KMS-11 (cell line): ENCODE measurements around the gene ACKR3.

Experiments
- H2AFZ ChIP-seq: fragments of 200-600 bp; sonication (generic); 2 replicates; pipeline ENCODE4 v1.6.1; 2016; ENCODE audit warnings: antibody characterized with exemption, mixed run types, low read depth
- H3K27ac ChIP-seq: fragments of 200-600 bp; sonication (generic); 2 replicates; pipeline ENCODE4 v1.6.1; 2016; ENCODE audit warnings: mild to moderate bottlenecking, mixed run types
- H3K27me3 ChIP-seq: fragments of 200-600 bp; sonication (generic); 2 replicates; pipeline ENCODE4 v1.6.1; 2017; ENCODE audit warnings: mild to moderate bottlenecking, low read depth, mixed run types, moderate library complexity; ENCODE audit not compliant: insufficient read depth
- H3K36me3 ChIP-seq: fragments of 200-600 bp; sonication (generic); 2 replicates; pipeline ENCODE4 v1.6.1; 2017; ENCODE audit warnings: mild to moderate bottlenecking, mixed run types; ENCODE audit not compliant: insufficient read depth
- H3K4me1 ChIP-seq: fragments of 200-600 bp; sonication (generic); 2 replicates; pipeline ENCODE4 v1.6.1; 2016; ENCODE audit warnings: mild to moderate bottlenecking, low read depth, mixed run types; ENCODE audit not compliant: poor library complexity, severe bottlenecking
- H3K4me2 ChIP-seq: fragments of 200-600 bp; sonication (generic); 2 replicates; pipeline ENCODE4 v1.7.0; 2016; ENCODE audit warnings: mild to moderate bottlenecking, mixed run types
- H3K4me3 ChIP-seq: fragments of 200-600 bp; sonication (generic); IDR thresholded peaks from 2 replicates; pipeline ENCODE4 v1.6.1; 2017; ENCODE audit warnings: low read depth, low read length, mixed read lengths; ENCODE audit not compliant: insufficient read depth
- H3K79me2 ChIP-seq: fragments of 200-600 bp; sonication (generic); 2 replicates; pipeline ENCODE4 v1.6.1; 2016; ENCODE audit warnings: low read depth, mixed run types; ENCODE audit not compliant: insufficient read depth
- H3K9ac ChIP-seq: fragments of 200-600 bp; sonication (generic); 2 replicates; pipeline ENCODE4 v1.6.1; 2016; ENCODE audit warnings: mild to moderate bottlenecking, mixed run types
- H4K20me1 ChIP-seq: fragments of 200-600 bp; sonication (generic); 2 replicates; pipeline ENCODE4 v1.6.1; 2016; ENCODE audit warnings: mild to moderate bottlenecking, mixed run types; ENCODE audit not compliant: insufficient read depth
- CTCF ChIP-seq: fragments of 200-600 bp; sonication (generic); conservative IDR thresholded peaks from 2 replicates; pipeline ENCODE4 v1.6.1; 2017; ENCODE audit warnings: low read depth, mild to moderate bottlenecking, antibody characterized with exemption, low read length, moderate library complexity, mixed read lengths

ACKR3 gene

GRCh38 chr2:236587861-236588815 is 18.5 kb downstream of the ACKR3 start:
- no peaks in the 10 kb centered on the region for H3K4me1 ChIP-seq
- H3K79me2 ChIP-seq = no peaks in the 10 kb centered on the region
- no peak for TF ChIP-seq CTCF
- no peak overlapping the region for H3K27ac ChIP-seq
- H3K36me3 ChIP-seq = no peaks in the 10 kb centered on the region
- H3K27me3 ChIP-seq = no peaks in the 10 kb centered on the region
- H3K4me2 ChIP-seq = no peak overlapping the region
- no peak overlapping the region for H3K4me3 ChIP-seq
- no peaks in the 10 kb centered on the region for H4K20me1 ChIP-seq
- H2AFZ ChIP-seq = no peak overlapping the region
- no peak overlapping the region for H3K9ac ChIP-seq

GRCh38 chr2:236588932-236589592 is 19.4 kb downstream of the ACKR3 start:
- Histone ChIP-seq H3K36me3 (no peaks in the 10 kb centered on the region), H2AFZ (no peak overlapping the region), H4K20me1 (no peaks in the 10 kb centered on the region), H3K4me1 (no peaks in the 10 kb centered on the region), H3K9ac (no peak overlapping the region), H3K4me3 (no peak overlapping the region), H3K27me3 (no peaks in the 10 kb centered on the region), H3K27ac (no peak overlapping the region), H3K79me2 (no peaks in the 10 kb centered on the region), H3K4me2 (no peak overlapping the region)
- no peak for TF ChIP-seq CTCF

GRCh38 chr2:236590846-236591245 is 21.2 kb downstream of the ACKR3 start:
- H3K4me1 ChIP-seq = no peaks in the 10 kb centered on the region
- no peaks in the 10 kb centered on the region for H4K20me1 ChIP-seq
- no peak overlapping the region for H2AFZ ChIP-seq
- no peaks in the 10 kb centered on the region for H3K27me3 ChIP-seq
- no peak overlapping the region for H3K4me2 ChIP-seq
- no peak overlapping the region for H3K4me3 ChIP-seq
- H3K79me2 ChIP-seq = no peaks in the 10 kb centered on the region
- H3K27ac ChIP-seq = no peak overlapping the region
- no peak for TF ChIP-seq CTCF
- H3K36me3 ChIP-seq = no peaks in the 10 kb centered on the region
- H3K9ac ChIP-seq = no peak overlapping the region

- Histone ChIP-seq H3K79me2 (no peaks in the 10 kb centered on the region), H3K4me2 (no peak overlapping the region), H4K20me1 (no peaks in the 10 kb centered on the region), H2AFZ (no peak overlapping the region), H3K27ac (no peak overlapping the region), H3K27me3 (no peaks in the 10 kb centered on the region), H3K4me1 (no peaks in the 10 kb centered on the region), H3K4me3 (no peak overlapping the region), H3K9ac (no peak overlapping the region), H3K36me3 (no peaks in the 10 kb centered on the region)
- no peak for TF ChIP-seq CTCF
Observed at GRCh38 chr2:236592821-236593220, 23.2 kb downstream of the ACKR3 start.
